ENCODE data around the gene CILP.
"Not testable (repeated sequence)": the region's sequence is repeated elsewhere in the genome, so short reads cannot be mapped to it uniquely, and the experiment has no call there.

The CILP gene

DNA sequence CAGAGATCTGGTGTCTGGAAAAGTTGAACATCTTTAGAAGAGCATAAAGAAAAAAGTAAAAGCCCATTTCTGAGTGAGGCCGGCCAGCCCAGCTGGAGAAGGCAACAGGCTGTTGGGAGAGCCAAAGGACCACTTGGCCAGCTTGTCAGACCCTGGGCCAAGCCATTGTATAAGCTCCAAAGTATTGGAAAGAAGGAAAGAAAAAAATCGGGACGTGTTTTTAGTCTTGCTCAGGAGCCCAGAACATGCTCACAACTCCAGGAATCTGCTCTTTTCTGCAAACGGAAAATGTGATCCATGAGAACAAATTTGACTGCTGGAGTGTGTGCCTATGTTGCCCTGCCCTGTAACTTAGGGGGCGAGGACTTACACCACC is 15.7 kb downstream of the CILP start:
- DNase-seq (ENCODE audit: insufficient read length, low spot score) (no peak), FAIRE-seq (no peak)

DNA sequence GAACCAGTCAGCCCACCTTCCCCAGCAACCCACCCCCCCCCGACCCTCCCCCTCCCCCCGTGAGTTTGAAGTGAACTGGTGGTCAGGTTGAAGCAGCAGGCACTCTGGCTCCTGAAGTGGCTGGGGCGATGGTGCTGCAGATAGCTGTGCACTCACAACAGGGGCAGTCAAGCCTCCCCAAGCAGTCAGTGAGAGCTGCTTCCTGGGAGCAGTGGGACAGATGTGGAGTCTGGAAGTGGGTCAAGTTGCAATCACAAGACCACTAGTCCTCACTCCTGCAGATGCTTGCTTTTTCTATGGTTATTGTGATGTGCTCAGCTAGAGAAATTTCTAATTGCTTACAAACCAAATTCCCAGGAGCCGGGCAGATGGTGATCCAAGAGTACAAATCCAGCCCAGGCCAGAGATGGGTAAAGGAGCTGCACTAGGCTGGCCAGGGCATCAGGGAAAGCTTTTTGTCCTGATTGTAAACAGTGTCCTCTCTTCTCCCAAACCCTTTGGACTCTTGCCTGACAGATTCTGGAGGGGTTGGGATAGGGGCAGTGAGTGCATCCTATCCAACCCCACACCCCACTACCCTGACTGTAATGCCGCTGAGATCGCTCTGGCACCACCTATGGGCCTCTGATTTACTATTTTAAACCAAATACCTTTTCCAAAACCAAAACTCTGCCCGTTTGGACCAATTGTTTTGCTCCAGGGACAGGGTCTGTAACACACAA is 16.3 kb downstream of the CILP start:
- DNase-seq (ENCODE audit: insufficient read length, low spot score), result no peak
- FAIRE-seq, result no peak

- FAIRE-seq (no peak), DNase-seq (ENCODE audit: insufficient read length, low spot score) (no peak)
Measured at GRCh38 chr15:65192016-65192415, 19.3 kb downstream of the CILP start.

- DNase-seq (ENCODE audit: insufficient read length, low spot score), result no peak
Measured at GRCh38 chr15:65189102-65189740, 22.1 kb downstream of the CILP start.

DNA sequence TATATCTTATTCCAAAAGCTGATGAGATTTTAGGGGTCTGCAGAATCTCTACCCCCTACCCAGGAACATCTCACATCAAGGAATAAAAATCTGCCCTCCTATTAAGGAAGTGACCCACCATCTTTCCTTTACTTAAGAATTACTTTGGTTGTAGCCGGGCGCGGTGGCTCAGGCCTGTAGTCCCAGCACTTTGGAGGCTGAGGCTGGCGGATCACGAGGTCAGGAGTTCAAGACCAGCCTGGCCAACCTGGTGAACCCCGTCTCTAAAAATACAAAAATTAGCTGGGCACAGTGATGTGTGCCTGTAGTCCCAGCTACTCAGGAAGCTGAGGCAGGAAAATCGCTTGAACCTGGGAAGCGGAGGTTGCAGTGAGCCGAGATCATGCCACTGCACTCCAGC is 22.8 kb downstream of the CILP start:
- FAIRE-seq; DNase-seq (ENCODE audit: insufficient read length, low spot score): not testable (repeated sequence)

More at GRCh38 chr15:65189102-65189740, 22.1 kb downstream of the CILP start:
- peak; percentile 71 for FAIRE-seq

- peak; percentile 88 for FAIRE-seq
Measured at GRCh38 chr15:65184868-65185717, 26.2 kb downstream of the CILP start, which contains the start of gene CLPX. CLPX (minus strand) TSS chr15:65185342; CDS start chr15:65185153, 189 bp downstream.

GRCh38 chr15:65184305-65184867 is 26.9 kb downstream of the CILP start:
- DNase-seq (ENCODE audit: insufficient read length, low spot score) (no peak), FAIRE-seq (peak; percentile 8)

More at GRCh38 chr15:65184868-65185717, 26.2 kb downstream of the CILP start, which contains the start of gene CLPX:
- peak; percentile 70 for DNase-seq (ENCODE audit: insufficient read length, low spot score)

- FAIRE-seq (peak; percentile 56), DNase-seq (ENCODE audit: insufficient read length, low spot score) (no peak)
Measured at GRCh38 chr15:65183865-65184159, 27.5 kb downstream of the CILP start.

DNA sequence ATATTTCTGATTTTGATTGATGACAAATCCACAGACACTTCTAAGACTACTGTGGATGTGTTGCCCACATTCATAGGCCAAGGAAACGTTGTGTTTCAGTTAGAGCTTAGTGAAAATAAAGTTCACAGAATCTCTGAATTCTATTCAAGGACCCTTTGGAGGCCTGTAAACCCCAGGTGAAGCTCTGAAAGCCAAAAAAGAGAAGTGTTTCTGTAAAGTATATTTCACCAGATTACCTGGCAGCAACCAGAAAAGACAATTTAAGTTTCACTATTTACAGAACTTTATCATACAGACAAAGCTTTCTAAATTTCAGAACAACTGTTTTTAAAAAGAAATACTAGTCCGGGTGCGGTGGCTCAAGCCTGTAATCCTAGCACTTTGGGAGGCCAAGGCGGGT is 28.7 kb downstream of the CILP start:
- FAIRE-seq (peak; percentile 68), DNase-seq (ENCODE audit: insufficient read length, low spot score) (no peak)

DNA sequence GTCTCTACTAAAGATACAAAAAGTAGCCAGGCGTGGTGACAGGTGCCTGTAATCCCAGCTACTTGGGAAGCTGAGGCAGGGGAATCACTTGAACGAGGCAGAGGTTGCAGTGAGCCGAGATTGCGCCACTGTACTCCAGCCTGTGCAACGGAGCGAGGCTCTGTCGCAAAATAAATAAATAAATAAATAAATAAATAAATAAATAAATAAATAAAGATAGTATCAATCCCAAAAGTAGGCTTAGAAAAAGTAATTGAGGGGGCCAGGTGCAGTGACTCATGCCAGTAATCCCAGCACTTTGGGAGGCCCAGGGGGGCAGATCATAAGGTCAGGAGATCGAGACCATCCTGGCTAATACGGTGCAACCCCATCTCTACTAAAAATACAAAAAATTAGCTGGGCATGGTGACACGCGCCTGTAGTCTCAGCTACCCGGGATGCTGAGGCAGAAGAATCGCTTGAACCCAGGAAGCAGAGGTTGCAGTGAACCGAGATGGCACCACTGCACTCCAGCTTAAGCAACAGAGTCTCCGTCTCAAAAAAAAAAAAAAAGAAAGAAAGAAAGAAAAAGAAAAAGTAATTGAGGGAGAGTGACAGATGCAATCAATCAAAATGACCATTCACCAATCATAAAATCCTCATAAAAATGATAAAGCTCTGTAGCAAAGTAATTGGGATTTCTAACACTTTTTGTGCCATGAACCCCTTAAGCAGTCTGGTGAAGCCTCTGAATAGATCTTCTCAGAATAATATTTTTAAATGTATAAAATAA is 29.5 kb downstream of the CILP start:
- not testable (repeated sequence) for FAIRE-seq; DNase-seq (ENCODE audit: insufficient read length, low spot score)

- DNase-seq (ENCODE audit: insufficient read length, low spot score), result no peak
- no peak for FAIRE-seq
Measured at GRCh38 chr15:65180167-65180566, 31.1 kb downstream of the CILP start.

DNA sequence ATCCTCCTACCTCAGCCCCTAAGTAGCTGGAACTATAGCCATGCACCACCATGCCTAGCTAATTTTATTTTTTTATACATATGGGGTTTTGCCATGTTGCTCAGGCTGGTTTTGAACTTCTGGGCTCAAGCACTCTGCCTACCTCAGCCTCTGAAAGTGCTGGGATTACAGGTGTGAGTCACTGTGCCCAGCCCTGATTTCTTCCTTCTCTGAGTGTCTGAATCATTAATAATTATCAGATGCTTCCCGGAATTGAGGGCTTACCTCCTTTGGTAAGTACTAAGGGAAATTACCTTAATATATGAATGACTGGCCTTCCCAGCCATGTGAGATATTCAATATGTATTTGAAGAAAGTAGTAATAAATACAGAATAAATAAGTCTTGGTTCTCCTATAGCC is 33.4 kb downstream of the CILP start:
- no peak for FAIRE-seq
- DNase-seq (ENCODE audit: insufficient read length, low spot score), result no peak

- no peak for DNase-seq (ENCODE audit: insufficient read length, low spot score)
- FAIRE-seq, result no peak
Measured at GRCh38 chr15:65176056-65176455, 35.2 kb downstream of the CILP start.

GRCh38 chr15:65175511-65175910 is 35.8 kb downstream of the CILP start:
- DNase-seq (ENCODE audit: insufficient read length, low spot score), result no peak
- FAIRE-seq, result no peak

- FAIRE-seq, result no peak
- DNase-seq (ENCODE audit: insufficient read length, low spot score), result no peak
Measured at GRCh38 chr15:65174509-65174908, 36.8 kb downstream of the CILP start.

DNA sequence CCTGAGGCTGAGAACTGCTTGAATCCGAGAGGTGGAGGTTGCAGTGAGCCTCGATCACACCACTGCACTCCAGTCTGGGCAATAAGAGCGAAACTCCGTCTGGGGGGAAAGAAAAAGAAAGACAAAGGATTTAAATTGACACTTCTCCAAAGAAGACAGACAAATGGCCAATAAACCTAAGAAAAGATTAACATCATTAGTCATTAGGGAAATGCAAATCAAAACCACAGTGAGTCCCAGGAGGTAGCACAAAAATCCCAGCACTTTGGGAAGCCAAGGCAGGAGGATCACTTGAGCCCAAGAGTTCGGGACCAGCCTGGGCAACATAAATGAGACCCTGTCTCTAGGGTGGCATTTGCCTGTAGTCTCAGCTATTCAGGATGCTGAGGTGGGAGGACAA is 38.7 kb downstream of the CILP start:
- FAIRE-seq, result no peak
- DNase-seq (ENCODE audit: insufficient read length, low spot score), result no peak

- DNase-seq (ENCODE audit: insufficient read length, low spot score) (no peak), FAIRE-seq (no peak)
Measured at GRCh38 chr15:65171428-65171827, 39.8 kb downstream of the CILP start.

DNA sequence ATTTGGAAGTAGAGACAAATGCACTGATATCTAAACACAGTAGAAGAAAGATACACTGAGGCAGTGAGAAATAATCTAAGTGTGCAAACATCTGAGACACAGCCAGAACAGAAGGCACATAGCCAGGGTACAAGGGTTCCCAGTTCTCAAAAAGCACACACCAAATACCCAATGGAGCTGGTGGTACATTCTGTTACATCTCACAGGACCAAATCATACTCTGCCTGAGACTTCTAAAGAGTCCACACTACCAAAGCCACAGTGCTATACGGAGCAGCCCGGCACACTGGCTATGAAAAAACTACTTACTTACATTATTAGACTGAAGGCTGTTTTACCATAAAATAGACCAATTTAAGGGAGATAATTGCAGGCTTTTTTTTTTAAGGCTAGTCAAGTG is 45.4 kb downstream of the CILP start:
- no peak for FAIRE-seq
- no peak for DNase-seq (ENCODE audit: insufficient read length, low spot score)

DNA sequence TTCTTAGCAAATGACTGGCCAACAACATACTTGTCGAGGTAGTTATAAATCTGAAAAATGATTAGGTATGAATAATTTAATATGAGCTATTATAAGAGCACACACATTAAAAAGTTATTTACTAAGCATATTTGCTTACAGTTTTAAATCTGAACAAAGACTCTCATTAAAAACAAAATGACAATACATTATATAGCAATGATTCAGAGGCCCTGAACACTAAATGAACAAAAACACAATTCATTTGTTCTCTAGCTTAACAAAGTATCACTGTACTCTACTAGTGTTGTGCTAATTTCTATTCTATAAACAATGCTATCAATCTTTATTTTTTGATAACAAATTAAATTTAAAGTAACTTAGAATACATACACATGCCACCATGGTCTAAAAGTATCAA is 47.1 kb downstream of the CILP start:
- no peak for FAIRE-seq
- no peak for DNase-seq (ENCODE audit: insufficient read length, low spot score)

- DNase-seq (ENCODE audit: insufficient read length, low spot score), result no peak
- FAIRE-seq, result no peak
Measured at GRCh38 chr15:65163041-65163440, 48.2 kb downstream of the CILP start.
